ENCODE results near the gene WDR6.

The WDR6 gene, protein sequence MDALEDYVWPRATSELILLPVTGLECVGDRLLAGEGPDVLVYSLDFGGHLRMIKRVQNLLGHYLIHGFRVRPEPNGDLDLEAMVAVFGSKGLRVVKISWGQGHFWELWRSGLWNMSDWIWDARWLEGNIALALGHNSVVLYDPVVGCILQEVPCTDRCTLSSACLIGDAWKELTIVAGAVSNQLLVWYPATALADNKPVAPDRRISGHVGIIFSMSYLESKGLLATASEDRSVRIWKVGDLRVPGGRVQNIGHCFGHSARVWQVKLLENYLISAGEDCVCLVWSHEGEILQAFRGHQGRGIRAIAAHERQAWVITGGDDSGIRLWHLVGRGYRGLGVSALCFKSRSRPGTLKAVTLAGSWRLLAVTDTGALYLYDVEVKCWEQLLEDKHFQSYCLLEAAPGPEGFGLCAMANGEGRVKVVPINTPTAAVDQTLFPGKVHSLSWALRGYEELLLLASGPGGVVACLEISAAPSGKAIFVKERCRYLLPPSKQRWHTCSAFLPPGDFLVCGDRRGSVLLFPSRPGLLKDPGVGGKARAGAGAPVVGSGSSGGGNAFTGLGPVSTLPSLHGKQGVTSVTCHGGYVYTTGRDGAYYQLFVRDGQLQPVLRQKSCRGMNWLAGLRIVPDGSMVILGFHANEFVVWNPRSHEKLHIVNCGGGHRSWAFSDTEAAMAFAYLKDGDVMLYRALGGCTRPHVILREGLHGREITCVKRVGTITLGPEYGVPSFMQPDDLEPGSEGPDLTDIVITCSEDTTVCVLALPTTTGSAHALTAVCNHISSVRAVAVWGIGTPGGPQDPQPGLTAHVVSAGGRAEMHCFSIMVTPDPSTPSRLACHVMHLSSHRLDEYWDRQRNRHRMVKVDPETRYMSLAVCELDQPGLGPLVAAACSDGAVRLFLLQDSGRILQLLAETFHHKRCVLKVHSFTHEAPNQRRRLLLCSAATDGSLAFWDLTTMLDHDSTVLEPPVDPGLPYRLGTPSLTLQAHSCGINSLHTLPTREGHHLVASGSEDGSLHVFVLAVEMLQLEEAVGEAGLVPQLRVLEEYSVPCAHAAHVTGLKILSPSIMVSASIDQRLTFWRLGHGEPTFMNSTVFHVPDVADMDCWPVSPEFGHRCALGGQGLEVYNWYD

DNA sequence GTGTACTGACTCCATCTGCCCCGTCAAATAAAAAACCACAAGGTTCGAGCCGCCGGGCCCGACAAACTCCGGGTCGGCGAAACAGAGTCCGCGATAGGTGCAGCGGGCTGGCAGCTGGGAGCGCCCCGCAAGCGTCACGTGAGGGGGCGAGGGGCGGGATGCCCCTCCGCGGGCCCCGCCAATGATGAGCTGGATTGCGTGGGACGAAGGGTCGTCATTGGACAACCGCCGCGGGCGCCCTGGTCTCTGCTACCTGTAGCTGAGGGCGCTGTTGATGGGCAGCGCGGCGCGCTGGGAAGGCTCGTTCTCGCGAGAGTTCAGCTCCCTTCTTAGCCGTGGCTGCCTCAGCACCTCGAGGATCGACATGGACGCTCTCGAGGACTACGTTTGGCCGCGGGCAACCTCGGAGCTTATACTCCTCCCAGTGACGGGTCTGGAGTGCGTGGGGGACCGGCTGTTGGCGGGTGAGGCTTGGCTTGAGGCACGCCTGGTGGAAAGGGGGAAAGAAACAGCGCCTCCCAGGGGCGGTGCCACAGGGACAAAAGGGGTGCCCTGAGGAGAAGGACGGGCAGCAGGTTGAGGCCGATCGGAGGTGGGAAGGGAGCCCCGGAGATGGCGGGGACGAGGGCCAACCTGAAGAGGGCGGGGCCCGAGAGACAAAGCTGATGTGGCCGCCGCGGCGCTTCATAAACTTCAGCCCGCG, at the start of gene WDR6:
WDR6 (plus strand) TSS at position 324 of the 703 bp plus-strand sequence; CDS start at position 365, 41 bp downstream.
- Histone ChIP-seq H3K36me3 (ENCODE audit: low read length) (no peaks in the 10 kb centered on the region), H3K9me2 (replicated peaks; ENCODE audit: insufficient read depth, low read length) (no peaks in the 10 kb centered on the region), H3K79me2 (ENCODE audit: insufficient read depth, low read length) (peaks cover 29% of the 10 kb centered on the region), H4K20me1 (ENCODE audit: low read depth, low read length) (peaks cover 6% of the 10 kb centered on the region; the same call in 1 of the 2 replicates), H3K27me3 (ENCODE audit: low read length) (no peaks in the 10 kb centered on the region), H3K4me2 (ENCODE audit: low read depth, low read length, poor library complexity, severe bottlenecking) (peak within 1 kb of the TSS; percentile 88), H3K27ac (ENCODE audit: low read depth, low read length) (peak within 1 kb of the TSS; percentile 82), H3K4me3 (ENCODE audit: insufficient read depth, low read length, poor library complexity, severe bottlenecking) (peak within 1 kb of the TSS; percentile 90), H3K9ac (ENCODE audit: low read length) (peak within 1 kb of the TSS; percentile 99), H3F3A (ENCODE audit: insufficient read depth) (peaks cover 7% of the 10 kb centered on the region; the same call in 1 of the 2 replicates), H2AFZ (ENCODE audit: low read depth, low read length, severe bottlenecking) (peak within 1 kb of the TSS; percentile 82), H3K9me3 (ENCODE audit: insufficient read depth, low read length) (no peaks in the 10 kb centered on the region)
- TF ChIP-seq EZH2phosphoT487 (conservative IDR thresholded peaks at IDR 0.05; ENCODE audit: low read length): no peak
- TF ChIP-seq, protein P1, sequence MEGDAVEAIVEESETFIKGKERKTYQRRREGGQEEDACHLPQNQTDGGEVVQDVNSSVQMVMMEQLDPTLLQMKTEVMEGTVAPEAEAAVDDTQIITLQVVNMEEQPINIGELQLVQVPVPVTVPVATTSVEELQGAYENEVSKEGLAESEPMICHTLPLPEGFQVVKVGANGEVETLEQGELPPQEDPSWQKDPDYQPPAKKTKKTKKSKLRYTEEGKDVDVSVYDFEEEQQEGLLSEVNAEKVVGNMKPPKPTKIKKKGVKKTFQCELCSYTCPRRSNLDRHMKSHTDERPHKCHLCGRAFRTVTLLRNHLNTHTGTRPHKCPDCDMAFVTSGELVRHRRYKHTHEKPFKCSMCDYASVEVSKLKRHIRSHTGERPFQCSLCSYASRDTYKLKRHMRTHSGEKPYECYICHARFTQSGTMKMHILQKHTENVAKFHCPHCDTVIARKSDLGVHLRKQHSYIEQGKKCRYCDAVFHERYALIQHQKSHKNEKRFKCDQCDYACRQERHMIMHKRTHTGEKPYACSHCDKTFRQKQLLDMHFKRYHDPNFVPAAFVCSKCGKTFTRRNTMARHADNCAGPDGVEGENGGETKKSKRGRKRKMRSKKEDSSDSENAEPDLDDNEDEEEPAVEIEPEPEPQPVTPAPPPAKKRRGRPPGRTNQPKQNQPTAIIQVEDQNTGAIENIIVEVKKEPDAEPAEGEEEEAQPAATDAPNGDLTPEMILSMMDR (IDR thresholded peaks at IDR 0.05; ENCODE audit: insufficient read depth, low read length, poor library complexity, severe bottlenecking): peak; percentile 36

DNA sequence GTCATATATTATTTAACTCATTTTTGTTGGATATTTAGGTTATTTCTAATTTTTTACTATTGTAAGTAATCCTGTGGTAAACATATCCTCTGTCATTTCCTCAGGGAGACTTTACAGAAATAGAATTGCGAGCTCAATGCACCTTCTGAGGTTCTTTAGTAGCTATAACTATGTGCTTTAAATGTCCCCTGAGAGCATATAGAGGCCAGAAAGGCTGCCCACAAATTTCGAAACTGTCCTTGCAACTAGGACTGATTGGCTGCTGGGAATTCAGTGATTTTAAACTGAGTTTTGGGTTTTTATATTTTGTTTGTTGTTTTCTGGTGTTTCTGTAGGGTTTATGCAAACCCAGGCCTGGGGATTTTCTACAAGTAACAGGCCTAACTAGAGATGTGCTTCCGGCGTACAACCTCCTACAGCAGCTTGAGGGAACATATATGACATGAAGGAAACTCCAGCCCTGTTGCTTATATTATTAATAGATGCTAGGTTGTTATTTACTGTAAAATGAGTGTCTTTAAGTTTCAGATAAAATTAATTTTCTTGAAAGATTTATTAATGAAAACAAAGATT, 46.3 kb upstream of the WDR6 start:
- no peak overlapping the region for H2AFZ ChIP-seq (ENCODE audit: low read depth, low read length, severe bottlenecking)
- H3K79me2 ChIP-seq (ENCODE audit: insufficient read depth, low read length): peaks cover 5% of the 10 kb centered on the region
- H3K36me3 ChIP-seq (ENCODE audit: low read length): no peaks in the 10 kb centered on the region
- H3K9me2 ChIP-seq (replicated peaks; ENCODE audit: insufficient read depth, low read length): no peaks in the 10 kb centered on the region
- H3K27ac ChIP-seq (ENCODE audit: low read depth, low read length): no peak overlapping the region
- H4K20me1 ChIP-seq (ENCODE audit: low read depth, low read length): no peaks in the 10 kb centered on the region
- no peaks in the 10 kb centered on the region for H3K27me3 ChIP-seq (ENCODE audit: low read length)
- H3K9ac ChIP-seq (ENCODE audit: low read length): no peak overlapping the region
- no peak overlapping the region for H3K4me3 ChIP-seq (ENCODE audit: insufficient read depth, low read length, poor library complexity, severe bottlenecking)
- no peak overlapping the region for H3K4me2 ChIP-seq (ENCODE audit: low read depth, low read length, poor library complexity, severe bottlenecking)
- no peaks in the 10 kb centered on the region for H3F3A ChIP-seq (ENCODE audit: insufficient read depth)
- no peaks in the 10 kb centered on the region for H3K9me3 ChIP-seq (ENCODE audit: insufficient read depth, low read length)
- TF ChIP-seq, protein P1 (IDR thresholded peaks at IDR 0.05; ENCODE audit: insufficient read depth, low read length, poor library complexity, severe bottlenecking): no peak
- no peak for TF ChIP-seq EZH2phosphoT487 (conservative IDR thresholded peaks at IDR 0.05; ENCODE audit: low read length)

DNA sequence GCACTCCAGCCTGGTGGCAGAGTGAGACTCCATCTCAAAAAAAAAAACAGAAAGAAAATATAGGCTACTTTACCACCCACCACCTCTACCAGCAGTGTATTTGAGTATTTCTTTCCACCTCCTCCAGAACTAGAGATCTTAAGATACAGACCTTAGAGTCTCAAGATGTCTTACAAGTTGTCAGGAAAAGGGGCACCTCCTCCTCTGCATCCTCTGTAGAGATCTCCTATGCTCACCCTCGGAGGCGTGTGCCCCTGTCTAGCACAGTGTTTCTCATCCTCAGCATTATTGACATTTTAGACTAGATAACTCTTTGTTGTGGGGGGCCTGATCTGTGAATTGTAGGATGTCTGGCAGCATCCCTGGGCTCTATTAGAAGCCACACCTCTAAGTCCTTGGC, 44.9 kb upstream of the WDR6 start:
- no peak overlapping the region for H3K9ac ChIP-seq (ENCODE audit: low read length)
- no peak overlapping the region for H3K27ac ChIP-seq (ENCODE audit: low read depth, low read length)
- H3K9me2 ChIP-seq (replicated peaks; ENCODE audit: insufficient read depth, low read length): no peaks in the 10 kb centered on the region
- no peak for TF ChIP-seq EZH2phosphoT487 (conservative IDR thresholded peaks at IDR 0.05; ENCODE audit: low read length)
- TF ChIP-seq, protein P1 (IDR thresholded peaks at IDR 0.05; ENCODE audit: insufficient read depth, low read length, poor library complexity, severe bottlenecking): no peak
- no peaks in the 10 kb centered on the region; the same call in 1 of the 2 replicates for H3K79me2 ChIP-seq (ENCODE audit: insufficient read depth, low read length)
- no peak overlapping the region for H2AFZ ChIP-seq (ENCODE audit: low read depth, low read length, severe bottlenecking)
- no peaks in the 10 kb centered on the region for H3K27me3 ChIP-seq (ENCODE audit: low read length)
- H3F3A ChIP-seq (ENCODE audit: insufficient read depth): no peaks in the 10 kb centered on the region
- H3K4me3 ChIP-seq (ENCODE audit: insufficient read depth, low read length, poor library complexity, severe bottlenecking): no peak overlapping the region
- no peaks in the 10 kb centered on the region for H4K20me1 ChIP-seq (ENCODE audit: low read depth, low read length)
- H3K36me3 ChIP-seq (ENCODE audit: low read length): 0 out of 2 replicates have a peak, but pooled peaks cover 2% of the 10 kb centered on the region
- H3K9me3 ChIP-seq (ENCODE audit: insufficient read depth, low read length): no peaks in the 10 kb centered on the region
- no peak overlapping the region for H3K4me2 ChIP-seq (ENCODE audit: low read depth, low read length, poor library complexity, severe bottlenecking)
